ENCODE data around the gene C7orf33.
A peak's percentile ranks its signal among the peaks of the same experiment; 100 is the strongest.

C7orf33 gene

GRCh38 chr7:148615085-148615730 is 24.6 kb downstream of the C7orf33 start:
- no peak overlapping the region for H3K4me3 ChIP-seq (IDR thresholded peaks at IDR 0.05; ENCODE audit: insufficient read depth, low read depth, low read length)
- TF ChIP-seq, protein P1, sequence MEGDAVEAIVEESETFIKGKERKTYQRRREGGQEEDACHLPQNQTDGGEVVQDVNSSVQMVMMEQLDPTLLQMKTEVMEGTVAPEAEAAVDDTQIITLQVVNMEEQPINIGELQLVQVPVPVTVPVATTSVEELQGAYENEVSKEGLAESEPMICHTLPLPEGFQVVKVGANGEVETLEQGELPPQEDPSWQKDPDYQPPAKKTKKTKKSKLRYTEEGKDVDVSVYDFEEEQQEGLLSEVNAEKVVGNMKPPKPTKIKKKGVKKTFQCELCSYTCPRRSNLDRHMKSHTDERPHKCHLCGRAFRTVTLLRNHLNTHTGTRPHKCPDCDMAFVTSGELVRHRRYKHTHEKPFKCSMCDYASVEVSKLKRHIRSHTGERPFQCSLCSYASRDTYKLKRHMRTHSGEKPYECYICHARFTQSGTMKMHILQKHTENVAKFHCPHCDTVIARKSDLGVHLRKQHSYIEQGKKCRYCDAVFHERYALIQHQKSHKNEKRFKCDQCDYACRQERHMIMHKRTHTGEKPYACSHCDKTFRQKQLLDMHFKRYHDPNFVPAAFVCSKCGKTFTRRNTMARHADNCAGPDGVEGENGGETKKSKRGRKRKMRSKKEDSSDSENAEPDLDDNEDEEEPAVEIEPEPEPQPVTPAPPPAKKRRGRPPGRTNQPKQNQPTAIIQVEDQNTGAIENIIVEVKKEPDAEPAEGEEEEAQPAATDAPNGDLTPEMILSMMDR (conservative IDR thresholded peaks at IDR 0.05; ENCODE audit: low read depth, low read length): no peak
- H3K27ac ChIP-seq: no peak overlapping the region
- H3K79me2 ChIP-seq (ENCODE audit: insufficient read depth, low read depth): no peaks in the 10 kb centered on the region
- H4K20me1 ChIP-seq (ENCODE audit: insufficient read depth): no peaks in the 10 kb centered on the region; the same call in 1 of the 2 replicates
- H3K9ac ChIP-seq: no peak overlapping the region
- H3K4me2 ChIP-seq: no peak overlapping the region
- no peaks in the 10 kb centered on the region for H3K36me3 ChIP-seq (ENCODE audit: insufficient read depth)
- H2AFZ ChIP-seq (ENCODE audit: low read depth): no peak overlapping the region
- peaks cover 18% of the 10 kb centered on the region for H3K4me1 ChIP-seq (ENCODE audit: low read depth, poor library complexity, severe bottlenecking)
- no peaks in the 10 kb centered on the region for H3K27me3 ChIP-seq (ENCODE audit: insufficient read depth, low read depth)

DNA sequence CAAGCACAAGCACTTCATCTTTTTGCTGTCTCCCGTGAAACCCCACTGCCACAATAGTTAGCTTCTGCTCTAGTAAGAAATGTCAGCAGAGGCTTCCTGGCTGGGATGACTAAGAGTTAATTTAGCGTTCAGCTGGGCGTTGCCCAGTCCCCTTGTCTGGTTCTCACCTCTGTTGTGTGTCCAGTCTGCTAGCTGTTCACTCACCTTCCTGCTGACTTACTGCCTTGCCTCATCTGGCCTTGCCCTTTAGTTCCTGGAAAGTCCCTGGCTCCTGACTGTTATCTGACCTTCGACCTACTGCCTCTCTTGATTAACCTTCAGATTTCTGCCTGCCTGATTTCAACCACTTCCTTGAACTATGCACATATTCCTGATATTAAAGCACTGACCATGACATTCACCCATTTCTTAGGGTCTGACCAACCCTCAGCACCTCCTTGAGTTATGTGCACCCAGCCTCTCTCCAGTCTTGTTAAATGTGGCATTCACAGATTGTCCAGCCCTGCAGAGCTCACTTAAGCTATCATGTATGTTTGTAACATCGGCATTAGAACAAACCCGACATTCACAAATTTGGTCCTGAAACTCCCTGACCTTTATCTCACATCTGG is 30.3 kb downstream of the C7orf33 start:
- H3K4me2 ChIP-seq: peak overlapping the region; percentile 69
- peak overlapping the region; percentile 92 for H3K27ac ChIP-seq
- peak overlapping the region; percentile 46; the same call in 1 of the 2 replicates for H3K9ac ChIP-seq

DNA sequence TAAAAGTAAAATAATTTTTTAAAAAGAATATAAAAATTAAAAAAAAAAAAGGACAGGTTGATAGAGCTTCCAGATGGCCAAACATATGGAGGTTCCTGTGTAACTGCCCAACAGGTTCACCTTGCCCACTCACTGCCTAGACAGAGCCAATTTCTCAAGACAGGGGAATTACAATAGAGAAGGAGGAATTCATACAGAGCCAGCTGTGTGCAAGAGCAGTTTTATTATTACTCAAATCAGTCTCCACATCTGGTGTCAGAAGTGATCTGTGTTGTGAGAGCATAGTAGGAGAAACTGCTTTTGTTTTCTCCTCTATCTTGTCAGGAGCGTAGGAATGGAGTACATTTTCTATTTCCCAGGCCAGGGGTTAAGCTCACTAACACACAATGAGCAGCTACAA is 31.0 kb downstream of the C7orf33 start:
- Histone ChIP-seq H3K79me2 (ENCODE audit: insufficient read depth, low read depth) (peaks cover 4% of the 10 kb centered on the region; the same call in 1 of the 2 replicates), H3K36me3 (ENCODE audit: insufficient read depth) (no peaks in the 10 kb centered on the region), H3K4me3 (IDR thresholded peaks at IDR 0.05; ENCODE audit: insufficient read depth, low read depth, low read length) (peak overlapping the region; percentile 9), H3K27me3 (ENCODE audit: insufficient read depth, low read depth) (no peaks in the 10 kb centered on the region), H3K4me1 (ENCODE audit: low read depth, poor library complexity, severe bottlenecking) (peaks cover 82% of the 10 kb centered on the region), H2AFZ (ENCODE audit: low read depth) (no peak overlapping the region), H3K4me2 (peak overlapping the region; percentile 69), H3K27ac (peak overlapping the region; percentile 92), H4K20me1 (ENCODE audit: insufficient read depth) (no peaks in the 10 kb centered on the region), H3K9ac (peak overlapping the region; percentile 69; the same call in 1 of the 2 replicates)
- TF ChIP-seq, protein P1 (conservative IDR thresholded peaks at IDR 0.05; ENCODE audit: low read depth, low read length): no peak

More for the DNA sequence above, 30.3 kb downstream of the C7orf33 start:
- H3K27me3 ChIP-seq (ENCODE audit: insufficient read depth, low read depth): no peaks in the 10 kb centered on the region
- H3K36me3 ChIP-seq (ENCODE audit: insufficient read depth): no peaks in the 10 kb centered on the region
- peaks cover 4% of the 10 kb centered on the region; the same call in 1 of the 2 replicates for H3K79me2 ChIP-seq (ENCODE audit: insufficient read depth, low read depth)
- H3K4me1 ChIP-seq (ENCODE audit: low read depth, poor library complexity, severe bottlenecking): peaks cover 75% of the 10 kb centered on the region
- peak overlapping the region; percentile 29 for H2AFZ ChIP-seq (ENCODE audit: low read depth)
- no peaks in the 10 kb centered on the region for H4K20me1 ChIP-seq (ENCODE audit: insufficient read depth)
- H3K4me3 ChIP-seq (IDR thresholded peaks at IDR 0.05; ENCODE audit: insufficient read depth, low read depth, low read length): peak overlapping the region; percentile 9
- TF ChIP-seq, protein P1 (conservative IDR thresholded peaks at IDR 0.05; ENCODE audit: low read depth, low read length): no peak

DNA sequence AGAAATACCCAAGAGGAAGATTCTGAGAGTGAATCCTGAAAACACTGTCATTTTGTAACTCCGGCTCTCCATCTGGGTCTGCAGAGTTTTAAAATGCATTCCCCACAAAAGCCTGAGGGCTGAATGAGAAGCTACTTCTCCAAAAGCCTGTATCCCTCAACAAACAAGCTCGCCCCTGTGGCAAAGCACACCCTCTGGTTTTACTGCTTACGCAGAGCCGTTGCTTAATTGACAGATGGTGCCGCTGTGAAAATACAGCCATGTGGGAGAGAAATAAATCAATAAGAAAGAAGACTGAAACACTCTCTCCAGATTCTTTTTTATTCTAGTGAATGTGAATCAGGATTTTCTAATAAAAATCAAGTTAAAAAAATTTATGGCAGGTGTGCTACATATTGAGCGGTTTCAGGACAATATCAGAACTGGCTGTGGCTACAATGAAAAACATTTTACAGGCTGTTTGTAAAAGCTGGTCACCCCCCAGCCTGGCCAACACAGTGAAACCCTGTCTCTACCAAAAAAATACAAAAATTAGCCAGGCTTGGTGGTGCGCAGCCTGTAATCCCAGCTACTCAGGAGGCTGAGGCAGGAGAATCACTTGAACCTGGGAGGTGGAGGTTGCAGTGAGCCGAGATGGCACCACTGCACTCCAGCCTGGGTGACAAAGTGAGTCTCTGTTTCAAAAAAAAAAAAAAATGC is 32.5 kb downstream of the C7orf33 start:
- H3K27ac ChIP-seq: peak overlapping the region; percentile 92
- peak overlapping the region; percentile 18 for H2AFZ ChIP-seq (ENCODE audit: low read depth)
- H3K27me3 ChIP-seq (ENCODE audit: insufficient read depth, low read depth): no peaks in the 10 kb centered on the region
- peak overlapping the region; percentile 69 for H3K4me2 ChIP-seq
- TF ChIP-seq, protein P1 (conservative IDR thresholded peaks at IDR 0.05; ENCODE audit: low read depth, low read length): 0 out of 2 replicates have a peak, but pooled peaks have one; percentile 10
- peaks cover 97% of the 10 kb centered on the region for H3K4me1 ChIP-seq (ENCODE audit: low read depth, poor library complexity, severe bottlenecking)
- H3K36me3 ChIP-seq (ENCODE audit: insufficient read depth): no peaks in the 10 kb centered on the region
- no peak overlapping the region for H3K4me3 ChIP-seq (IDR thresholded peaks at IDR 0.05; ENCODE audit: insufficient read depth, low read depth, low read length)
- H3K79me2 ChIP-seq (ENCODE audit: insufficient read depth, low read depth): peaks cover 4% of the 10 kb centered on the region; the same call in 1 of the 2 replicates
- no peaks in the 10 kb centered on the region for H4K20me1 ChIP-seq (ENCODE audit: insufficient read depth)
- H3K9ac ChIP-seq: peak overlapping the region; percentile 69

Measured in KMS-11 (cell line).